HCT116 (cell line): Measurements from ENCODE around the gene MRFAP1. TPM values are rescaled to one million over a fixed set of nuclear protein-coding genes. Genes with fewer than 3 reads are reported as not detected.

ENCODE experiments used
- ATAC-seq: fragments of 200-7000 bp; cut with Tn5 transposase; 2 replicates; pipeline ENCODE4 v1.9.1; 2020; ENCODE audit warnings: mild to moderate bottlenecking, moderate library complexity
- BruUV-seq: library from RNA; stranded (reverse); fragments of 400-500 nt; replicated peaks from 2 replicates; lab custom pipeline; 2021; lab: Mats Ljungman, UMichigan
- CTCF ChIA-PET: fragments of 300-600 bp; sonication (Branson Sonifier 250); formaldehyde crosslinking; loops from one replicate; lab custom pipeline; 2021; ENCODE audit warnings: antibody characterized with exemption; lab: Charles Lee
- POLR2A ChIA-PET: fragments of 300-600, 350-600 bp; sonication (Branson Sonifier 250); formaldehyde crosslinking; loops from one replicate; lab custom pipeline; 2021; ENCODE audit warnings: antibody characterized with exemption; lab: Charles Lee
- RAD21 ChIA-PET, 2 experiments: fragments of 300-600 bp; sonication (Branson Sonifier 250); formaldehyde crosslinking; loops; one replicate each; lab custom pipeline; 2023; ENCODE audit warnings: low total read pairs in 2 of 2; ENCODE audit not compliant: uncharacterized antibody in 2 of 2, unreplicated experiment in 2 of 2, low non-redundant PET in 1 of 2; lab: Charles Lee
- DNase-seq: peaks from one replicate; pipeline ENCODE4 v3.0.0-alpha.2; 2010; ENCODE audit warnings: low read depth, low spot score
- H2AFZ ChIP-seq: fragments of 200-600 bp; shearing (Covaris generic), sonication (generic); 2 replicates; pipeline ENCODE4 v1.6.1; 2017; ENCODE audit warnings: low read depth, mixed run types, mixed read lengths, antibody characterized with exemption, low read length; ENCODE audit not compliant: poor library complexity, severe bottlenecking
- H3K27ac ChIP-seq: 2 replicates; pipeline ENCODE4 v1.5.1; 2012; ENCODE audit warnings: low read depth, low read length
- H3K27me3 ChIP-seq: fragments of 200-600 bp; sonication (generic); 2 replicates; pipeline ENCODE4 v1.6.1; 2016; ENCODE audit warnings: mixed run types, low read length, mixed read lengths; ENCODE audit not compliant: insufficient read depth
- H3K36me3 ChIP-seq, 2 experiments: fragments of 200-500 bp in 1 of 2; fragments of 200-600 bp in 1 of 2; sonication (Bioruptor generic) in 1 of 2; sonication (generic) in 1 of 2; 2 replicates each; pipeline versions ENCODE4 v1.5.1 to v1.6.1; 2014 to 2016; ENCODE audit warnings: low read length in 2 of 2, inconsistent platforms in 1 of 2, mixed read lengths in 1 of 2, mixed run types in 1 of 2; ENCODE audit not compliant: insufficient read depth in 2 of 2, control insufficient read depth in 1 of 2
- H3K4me1 ChIP-seq, 2 experiments: fragments of 200-600 bp in 1 of 2; sonication (generic) in 1 of 2; 2 replicates each; pipeline versions ENCODE4 v1.5.1 to v1.6.1; 2012 to 2017; ENCODE audit warnings: low read length in 2 of 2, inconsistent platforms in 1 of 2, mild to moderate bottlenecking in 1 of 2, mixed read lengths in 1 of 2, mixed run types in 1 of 2, moderate library complexity in 1 of 2; ENCODE audit not compliant: insufficient read depth in 2 of 2, control insufficient read depth in 1 of 2
- H3K4me2 ChIP-seq: fragments of 200-600 bp; sonication (generic); 2 replicates; pipeline ENCODE4 v1.6.1; 2017; ENCODE audit warnings: mixed run types, low read length, mixed read lengths
- H3K4me3 ChIP-seq, 2 experiments: fragments of 200-600 bp in 1 of 2; sonication (generic) in 1 of 2; replicated peaks in 1 of 2; 2 replicates each; pipeline ENCODE4 v1.5.1; 2011 to 2016; ENCODE audit warnings: low read length in 2 of 2, control low read depth in 1 of 2, low read depth in 1 of 2, mild to moderate bottlenecking in 1 of 2, mixed read lengths in 1 of 2, mixed run types in 1 of 2
- H3K79me2 ChIP-seq: fragments of 200-600 bp; sonication (generic); 2 replicates; pipeline ENCODE4 v1.6.1; 2017; ENCODE audit warnings: mild to moderate bottlenecking, mixed run types, low read length, moderate library complexity, mixed read lengths; ENCODE audit not compliant: insufficient read depth
- H3K9ac ChIP-seq: fragments of 200-600 bp; sonication (generic); 2 replicates; pipeline ENCODE4 v1.6.1; 2016; ENCODE audit warnings: low read length, mixed read lengths
- H3K9me2 ChIP-seq: fragments of 200-600 bp; sonication (generic), shearing (Covaris generic); 2 replicates; pipeline ENCODE4 v1.6.1; 2017; ENCODE audit warnings: mixed run types, mild to moderate bottlenecking, moderate library complexity; ENCODE audit not compliant: insufficient read depth
- H3K9me3 ChIP-seq, 2 experiments: fragments of 200-500 bp in 1 of 2; fragments of 200-600 bp in 1 of 2; sonication (Bioruptor generic) in 1 of 2; sonication (generic) in 1 of 2; 2 replicates each; pipeline ENCODE4 v1.6.1; 2014 to 2017; ENCODE audit warnings: low read length in 2 of 2, mixed read lengths in 2 of 2, inconsistent platforms in 1 of 2, low read depth in 1 of 2, mild to moderate bottlenecking in 1 of 2, mixed run types in 1 of 2, moderate library complexity in 1 of 2; ENCODE audit not compliant: control insufficient read depth in 1 of 2, insufficient read depth in 1 of 2
- H4K20me1 ChIP-seq: fragments of 200-600 bp; sonication (generic), shearing (Covaris generic); 2 replicates; pipeline ENCODE4 v1.6.1; 2017; ENCODE audit warnings: mixed run types, mild to moderate bottlenecking, moderate library complexity; ENCODE audit not compliant: insufficient read depth
- EZH2phosphoT487 ChIP-seq: fragments of 200-600 bp; IDR thresholded peaks from 2 replicates; pipeline ENCODE4 v1.6.1; 2018; ENCODE audit warnings: antibody characterized with exemption, borderline replicate concordance
- JUND ChIP-seq: IDR thresholded peaks from 2 replicates; pipeline ENCODE4 v1.6.1; 2012
- MAX ChIP-seq: IDR thresholded peaks from 2 replicates; pipeline ENCODE4 v1.6.1; 2012
- RAD21 ChIP-seq: IDR thresholded peaks from 2 replicates; pipeline ENCODE4 v1.6.1; 2012; ENCODE audit warnings: low read depth, mild to moderate bottlenecking
- SRF ChIP-seq: IDR thresholded peaks from 2 replicates; pipeline ENCODE4 v1.6.1; 2012; ENCODE audit warnings: low read depth
- ZNF274 ChIP-seq: fragments of 200-500 bp; sonication (Bioruptor generic); IDR thresholded peaks from 2 replicates; pipeline ENCODE4 v1.6.1; 2014; ENCODE audit warnings: mild to moderate bottlenecking, low read depth, low read length, inconsistent platforms
- intact Hi-C: fragments of 100-400 bp; cut with micrococcal nuclease; formaldehyde crosslinking; loops from 2 replicates; pipeline ENCODE4 v1.10.0; 2022
- total RNA-seq: library from RNA; stranded (reverse); gene quantifications from one replicate; pipeline ENCODE4 v1.2.1, GENCODE V29; 2021; ENCODE audit not compliant: unreplicated experiment
- TF ChIP-seq, protein P1 (sequence below), 3 experiments: fragments of 200-600 bp in 1 of 3; sonication (generic) in 1 of 3; IDR thresholded peaks in 2 of 3; conservative IDR thresholded peaks in 1 of 3; 2 replicates each; pipeline ENCODE4 v1.5.1; 2012 to 2017; ENCODE audit warnings: low read depth in 2 of 3, low read length in 2 of 3, antibody characterized with exemption in 1 of 3, borderline replicate concordance in 1 of 3, control low read depth in 1 of 3, mild to moderate bottlenecking in 1 of 3, mixed read lengths in 1 of 3, mixed run types in 1 of 3, moderate library complexity in 1 of 3; ENCODE audit not compliant: insufficient read depth in 1 of 3
- TF ChIP-seq, protein P2 (sequence below): IDR thresholded peaks from 2 replicates; pipeline ENCODE4 v1.6.1; 2012

The MRFAP1 gene
- total RNA-seq, 1 experiment from 2014 or later = 313 TPM

- TF ChIP-seq, protein P1, sequence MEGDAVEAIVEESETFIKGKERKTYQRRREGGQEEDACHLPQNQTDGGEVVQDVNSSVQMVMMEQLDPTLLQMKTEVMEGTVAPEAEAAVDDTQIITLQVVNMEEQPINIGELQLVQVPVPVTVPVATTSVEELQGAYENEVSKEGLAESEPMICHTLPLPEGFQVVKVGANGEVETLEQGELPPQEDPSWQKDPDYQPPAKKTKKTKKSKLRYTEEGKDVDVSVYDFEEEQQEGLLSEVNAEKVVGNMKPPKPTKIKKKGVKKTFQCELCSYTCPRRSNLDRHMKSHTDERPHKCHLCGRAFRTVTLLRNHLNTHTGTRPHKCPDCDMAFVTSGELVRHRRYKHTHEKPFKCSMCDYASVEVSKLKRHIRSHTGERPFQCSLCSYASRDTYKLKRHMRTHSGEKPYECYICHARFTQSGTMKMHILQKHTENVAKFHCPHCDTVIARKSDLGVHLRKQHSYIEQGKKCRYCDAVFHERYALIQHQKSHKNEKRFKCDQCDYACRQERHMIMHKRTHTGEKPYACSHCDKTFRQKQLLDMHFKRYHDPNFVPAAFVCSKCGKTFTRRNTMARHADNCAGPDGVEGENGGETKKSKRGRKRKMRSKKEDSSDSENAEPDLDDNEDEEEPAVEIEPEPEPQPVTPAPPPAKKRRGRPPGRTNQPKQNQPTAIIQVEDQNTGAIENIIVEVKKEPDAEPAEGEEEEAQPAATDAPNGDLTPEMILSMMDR (IDR thresholded peaks at IDR 0.05 in 2 of 3, conservative IDR thresholded peaks at IDR 0.05 in 1 of 3; ENCODE audit: borderline replicate concordance in 1 of 3, insufficient read depth in 1 of 3, low read depth in 2 of 3, low read length in 2 of 3) = no peak
- TF ChIP-seq ZNF274 (no peak), RAD21 (no peak), EZH2phosphoT487 (no peak), JUND (no peak), SRF (no peak), MAX (no peak)
- TF ChIP-seq, protein P2, sequence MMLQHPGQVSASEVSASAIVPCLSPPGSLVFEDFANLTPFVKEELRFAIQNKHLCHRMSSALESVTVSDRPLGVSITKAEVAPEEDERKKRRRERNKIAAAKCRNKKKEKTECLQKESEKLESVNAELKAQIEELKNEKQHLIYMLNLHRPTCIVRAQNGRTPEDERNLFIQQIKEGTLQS = no peak
- TF ChIP-seq, all 23 proteins: peak for 0
These were observed 43.5 kb upstream of the MRFAP1 start (continued) for GRCh38 chr4:6596948-6597347.

DNA sequence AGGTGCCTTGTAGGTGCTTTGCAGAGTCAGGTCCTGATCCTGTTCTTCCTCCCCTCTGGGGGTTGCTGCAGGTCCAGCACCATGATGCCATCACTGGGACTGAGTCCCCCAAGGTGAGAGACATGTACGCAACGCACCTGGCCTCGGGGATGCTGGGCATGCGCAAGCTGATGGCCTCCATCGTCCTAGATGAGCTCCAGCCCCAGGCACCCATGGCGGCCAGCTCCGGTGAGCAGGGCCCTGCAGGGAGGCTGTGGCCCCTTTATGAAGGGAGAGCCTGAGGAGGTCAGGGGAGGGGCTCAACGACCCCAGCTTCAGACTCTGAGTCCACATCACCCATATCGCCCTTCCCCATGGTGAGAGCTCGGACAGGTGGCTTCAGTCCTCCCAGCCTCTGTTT, 42.4 kb upstream of the MRFAP1 start:
- BruUV-seq = no TSS peak
- POLR2A ChIA-PET = no interaction called here
- DNase-seq = no peak

More for the DNA sequence above, 42.4 kb upstream of the MRFAP1 start:
- RAD21 ChIA-PET = no interaction called here
- peaks cover 0 to 7% of the 10 kb centered on the region in 2 experiments; a peak in 1 of 4 replicates for H3K4me1 ChIP-seq
- ATAC-seq = no peak
- H3K36me3 ChIP-seq = no peaks in the 10 kb centered on the region; a peak in 1 of 4 replicates
- CTCF ChIA-PET = no interaction called here
- no peak overlapping the region for H3K4me3 ChIP-seq
- TF ChIP-seq RAD21 (no peak), EZH2phosphoT487 (no peak)
- no peak overlapping the region for H3K4me2 ChIP-seq
- H3K27ac ChIP-seq = no peak overlapping the region
- H3K79me2 ChIP-seq = no peaks in the 10 kb centered on the region
- no peaks in the 10 kb centered on the region for H4K20me1 ChIP-seq
- no peaks in the 10 kb centered on the region for H3K27me3 ChIP-seq
- no peaks in the 10 kb centered on the region for H3K9me2 ChIP-seq
- no peak overlapping the region for H2AFZ ChIP-seq
- intact Hi-C loops = no loop called here
- H3K9me3 ChIP-seq = no peaks in the 10 kb centered on the region
- H3K9ac ChIP-seq = no peak overlapping the region
